ENCODE results near the gene MYO3A. TPM values are rescaled to one million over a fixed set of nuclear protein-coding genes. Genes with fewer than 3 reads are reported as not detected.

Gene MYO3A
- total RNA-seq, 1 experiment from 2014 or later = not detected

DNA sequence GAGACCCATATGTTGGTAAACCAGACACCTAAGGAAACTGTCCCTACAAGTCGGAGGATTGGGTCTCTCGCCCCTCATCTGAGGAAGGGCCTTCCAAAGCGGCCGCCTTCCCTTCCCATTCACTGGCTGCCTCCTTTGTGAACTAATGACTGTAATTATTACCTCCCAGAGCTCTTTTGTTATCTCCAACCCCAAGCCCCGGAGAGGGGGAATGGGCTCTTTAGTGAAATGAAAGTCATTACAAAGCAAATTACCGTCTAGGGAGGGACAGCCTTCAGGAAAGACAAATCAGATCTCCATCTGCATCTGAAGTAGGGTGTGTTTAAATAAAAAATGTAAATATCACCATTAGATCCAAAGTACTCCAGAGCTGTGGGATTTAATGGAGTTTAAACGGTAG, 280.0 kb downstream of the MYO3A start:
- TF ChIP-seq, protein P1, sequence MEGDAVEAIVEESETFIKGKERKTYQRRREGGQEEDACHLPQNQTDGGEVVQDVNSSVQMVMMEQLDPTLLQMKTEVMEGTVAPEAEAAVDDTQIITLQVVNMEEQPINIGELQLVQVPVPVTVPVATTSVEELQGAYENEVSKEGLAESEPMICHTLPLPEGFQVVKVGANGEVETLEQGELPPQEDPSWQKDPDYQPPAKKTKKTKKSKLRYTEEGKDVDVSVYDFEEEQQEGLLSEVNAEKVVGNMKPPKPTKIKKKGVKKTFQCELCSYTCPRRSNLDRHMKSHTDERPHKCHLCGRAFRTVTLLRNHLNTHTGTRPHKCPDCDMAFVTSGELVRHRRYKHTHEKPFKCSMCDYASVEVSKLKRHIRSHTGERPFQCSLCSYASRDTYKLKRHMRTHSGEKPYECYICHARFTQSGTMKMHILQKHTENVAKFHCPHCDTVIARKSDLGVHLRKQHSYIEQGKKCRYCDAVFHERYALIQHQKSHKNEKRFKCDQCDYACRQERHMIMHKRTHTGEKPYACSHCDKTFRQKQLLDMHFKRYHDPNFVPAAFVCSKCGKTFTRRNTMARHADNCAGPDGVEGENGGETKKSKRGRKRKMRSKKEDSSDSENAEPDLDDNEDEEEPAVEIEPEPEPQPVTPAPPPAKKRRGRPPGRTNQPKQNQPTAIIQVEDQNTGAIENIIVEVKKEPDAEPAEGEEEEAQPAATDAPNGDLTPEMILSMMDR (IDR thresholded peaks at IDR 0.05) = no peak
- TF ChIP-seq, protein P2, sequence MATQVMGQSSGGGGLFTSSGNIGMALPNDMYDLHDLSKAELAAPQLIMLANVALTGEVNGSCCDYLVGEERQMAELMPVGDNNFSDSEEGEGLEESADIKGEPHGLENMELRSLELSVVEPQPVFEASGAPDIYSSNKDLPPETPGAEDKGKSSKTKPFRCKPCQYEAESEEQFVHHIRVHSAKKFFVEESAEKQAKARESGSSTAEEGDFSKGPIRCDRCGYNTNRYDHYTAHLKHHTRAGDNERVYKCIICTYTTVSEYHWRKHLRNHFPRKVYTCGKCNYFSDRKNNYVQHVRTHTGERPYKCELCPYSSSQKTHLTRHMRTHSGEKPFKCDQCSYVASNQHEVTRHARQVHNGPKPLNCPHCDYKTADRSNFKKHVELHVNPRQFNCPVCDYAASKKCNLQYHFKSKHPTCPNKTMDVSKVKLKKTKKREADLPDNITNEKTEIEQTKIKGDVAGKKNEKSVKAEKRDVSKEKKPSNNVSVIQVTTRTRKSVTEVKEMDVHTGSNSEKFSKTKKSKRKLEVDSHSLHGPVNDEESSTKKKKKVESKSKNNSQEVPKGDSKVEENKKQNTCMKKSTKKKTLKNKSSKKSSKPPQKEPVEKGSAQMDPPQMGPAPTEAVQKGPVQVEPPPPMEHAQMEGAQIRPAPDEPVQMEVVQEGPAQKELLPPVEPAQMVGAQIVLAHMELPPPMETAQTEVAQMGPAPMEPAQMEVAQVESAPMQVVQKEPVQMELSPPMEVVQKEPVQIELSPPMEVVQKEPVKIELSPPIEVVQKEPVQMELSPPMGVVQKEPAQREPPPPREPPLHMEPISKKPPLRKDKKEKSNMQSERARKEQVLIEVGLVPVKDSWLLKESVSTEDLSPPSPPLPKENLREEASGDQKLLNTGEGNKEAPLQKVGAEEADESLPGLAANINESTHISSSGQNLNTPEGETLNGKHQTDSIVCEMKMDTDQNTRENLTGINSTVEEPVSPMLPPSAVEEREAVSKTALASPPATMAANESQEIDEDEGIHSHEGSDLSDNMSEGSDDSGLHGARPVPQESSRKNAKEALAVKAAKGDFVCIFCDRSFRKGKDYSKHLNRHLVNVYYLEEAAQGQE (IDR thresholded peaks at IDR 0.05; ENCODE audit: insufficient read depth in 1 of 2, low read depth in 2 of 2, low read length in 1 of 2) = no peak
- TF ChIP-seq TCF7L2 (IDR thresholded peaks at IDR 0.05; ENCODE audit: low read depth, low read length) (no peak), POLR2AphosphoS5 (IDR thresholded peaks at IDR 0.05; ENCODE audit: low read depth, low read length) (no peak), SIN3A (IDR thresholded peaks at IDR 0.05; ENCODE audit: borderline replicate concordance, insufficient read depth, low read depth, low read length) (no peak)
- in situ Hi-C loops (cut with HindIII; ENCODE audit: low pct_unique_long_range_greater_than_20kb, low sequenced_read_pairs) = no loop called here
- Histone ChIP-seq H3K4me3 (ENCODE audit: low read depth in 2 of 2, low read length in 2 of 2) (no peak overlapping the region), H3K36me3 (ENCODE audit: control insufficient read depth, insufficient read depth, low read length) (no peaks in the 10 kb centered on the region), H3K9me3 (ENCODE audit: control insufficient read depth, insufficient read depth, low read depth, low read length) (no peaks in the 10 kb centered on the region), H3K27ac (ENCODE audit: low read length) (no peak overlapping the region), H3K4me1 (ENCODE audit: control insufficient read depth, insufficient read depth, low read length) (no peaks in the 10 kb centered on the region), H3K27me3 (ENCODE audit: control insufficient read depth, insufficient read depth, low read length) (peaks cover 6% of the 10 kb centered on the region; the same call in 1 of the 2 replicates)
- intact Hi-C loops (cut with micrococcal nuclease; ENCODE audit: unreplicated experiment) = no loop called here
- ChIA-PET CTCF (no interaction called here), POLR2A (no interaction called here)
- no TSS peak for BruUV-seq (replicated peaks)
- DNase-seq (ENCODE audit: low read depth, low spot score) (no peak), ATAC-seq (no peak)

DNA sequence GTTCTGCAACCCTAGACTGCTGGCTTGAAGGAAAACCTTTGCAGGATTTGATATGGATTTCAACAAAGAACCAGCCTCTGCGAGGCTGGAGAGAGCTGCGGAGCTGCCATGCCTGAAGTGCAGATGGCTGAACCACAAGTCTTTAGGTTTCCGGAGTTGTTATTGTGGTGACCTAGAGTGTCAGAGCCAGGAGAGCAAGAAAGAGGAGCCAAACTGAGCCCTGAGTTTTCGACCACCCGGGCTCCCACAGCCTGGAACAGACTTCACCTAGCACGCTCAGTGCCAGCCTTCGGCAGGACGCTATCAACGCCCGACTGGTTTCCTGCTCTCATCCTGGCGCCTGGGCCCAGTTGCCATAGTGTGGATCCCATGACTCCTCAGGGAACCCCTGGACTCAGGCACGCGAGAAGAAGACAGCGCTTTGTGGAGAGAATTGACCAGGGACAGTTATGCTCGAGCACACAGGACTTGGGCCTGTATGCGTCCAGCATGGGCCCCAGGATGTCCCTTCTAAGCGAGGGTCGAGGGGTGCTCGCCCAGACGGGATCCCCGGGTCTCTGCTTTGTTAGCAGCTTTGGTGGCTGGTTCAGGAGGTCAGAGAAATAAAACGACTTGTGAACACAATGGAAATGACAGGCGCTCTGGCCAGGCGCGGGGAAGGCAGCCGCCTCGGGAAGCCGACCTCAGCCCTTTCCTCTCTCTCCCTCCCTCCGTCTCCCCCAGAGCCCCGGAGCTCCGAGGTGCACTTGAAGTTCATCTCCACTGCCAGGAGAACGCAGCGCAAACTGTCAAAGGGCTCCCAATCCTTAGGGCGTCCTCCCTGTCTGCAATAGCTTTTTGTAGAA, 280.7 kb downstream of the MYO3A start:
- H3K27me3 ChIP-seq (ENCODE audit: control insufficient read depth, insufficient read depth, low read length) = peaks cover 8% of the 10 kb centered on the region; the same call in 1 of the 2 replicates
- BruUV-seq (replicated peaks) = no TSS peak
- TF ChIP-seq POLR2AphosphoS5 (IDR thresholded peaks at IDR 0.05; ENCODE audit: low read depth, low read length) (no peak), TCF7L2 (IDR thresholded peaks at IDR 0.05; ENCODE audit: low read depth, low read length) (no peak)
- TF ChIP-seq, protein P1 (IDR thresholded peaks at IDR 0.05) = no peak
- TF ChIP-seq, protein P2 (IDR thresholded peaks at IDR 0.05; ENCODE audit: insufficient read depth in 1 of 2, low read depth in 2 of 2, low read length in 1 of 2) = no peak
- no peaks in the 10 kb centered on the region for H3K9me3 ChIP-seq (ENCODE audit: control insufficient read depth, insufficient read depth, low read depth, low read length)
- H3K36me3 ChIP-seq (ENCODE audit: control insufficient read depth, insufficient read depth, low read length) = no peaks in the 10 kb centered on the region
- intact Hi-C loops (cut with micrococcal nuclease; ENCODE audit: unreplicated experiment) (no loop called here), in situ Hi-C loops (cut with HindIII; ENCODE audit: low pct_unique_long_range_greater_than_20kb, low sequenced_read_pairs) (no loop called here)
- no peak overlapping the region for H3K27ac ChIP-seq (ENCODE audit: low read length)
- POLR2A ChIA-PET = no interaction called here
- ATAC-seq = no peak
- no peaks in the 10 kb centered on the region for H3K4me1 ChIP-seq (ENCODE audit: control insufficient read depth, insufficient read depth, low read length)
- CTCF ChIA-PET = no interaction called here
- H3K4me3 ChIP-seq (ENCODE audit: low read depth in 2 of 2, low read length in 2 of 2) = no peak overlapping the region
- no peak for DNase-seq (ENCODE audit: low read depth, low spot score)
